PFSK-1 (cell line): ENCODE data around the gene NQO1.

ENCODE experiments used
- FOXP2 ChIP-seq: optimal IDR thresholded peaks from 2 replicates; pipeline ENCODE3; 2011; ENCODE audit warnings: borderline replicate concordance, control low read depth, inconsistent platforms; ENCODE audit not compliant: insufficient read depth; ENCODE audit errors: extremely low read length, extremely low read depth
- POLR2AphosphoS5 ChIP-seq: IDR thresholded peaks from 2 replicates; pipeline ENCODE4 v1.6.1; 2012; ENCODE audit warnings: low read depth, mild to moderate bottlenecking, control low read depth, low read length, moderate library complexity
- SIN3A ChIP-seq: IDR thresholded peaks from 2 replicates; pipeline ENCODE4 v1.6.1; 2012; ENCODE audit warnings: mild to moderate bottlenecking, low read length, moderate library complexity, borderline replicate concordance; ENCODE audit not compliant: insufficient read depth
- TAF1 ChIP-seq: IDR thresholded peaks from 2 replicates; pipeline ENCODE4 v1.6.1; 2012; ENCODE audit warnings: low read length, control low read depth, borderline replicate concordance; ENCODE audit not compliant: insufficient read depth
- TF ChIP-seq, protein P1 (sequence below), 2 experiments: IDR thresholded peaks; 2 replicates each; pipeline versions ENCODE4 v1.6.1 to v1.8.0; 2011 to 2012; ENCODE audit warnings: low read depth in 2 of 2, low read length in 2 of 2, control low read depth in 1 of 2, inconsistent platforms in 1 of 2, mild to moderate bottlenecking in 1 of 2, moderate library complexity in 1 of 2; ENCODE audit not compliant: insufficient read depth in 1 of 2

- no peak for TF ChIP-seq POLR2AphosphoS5
- no peak for TF ChIP-seq SIN3A
- no peak for TF ChIP-seq FOXP2
- TF ChIP-seq, protein P1, sequence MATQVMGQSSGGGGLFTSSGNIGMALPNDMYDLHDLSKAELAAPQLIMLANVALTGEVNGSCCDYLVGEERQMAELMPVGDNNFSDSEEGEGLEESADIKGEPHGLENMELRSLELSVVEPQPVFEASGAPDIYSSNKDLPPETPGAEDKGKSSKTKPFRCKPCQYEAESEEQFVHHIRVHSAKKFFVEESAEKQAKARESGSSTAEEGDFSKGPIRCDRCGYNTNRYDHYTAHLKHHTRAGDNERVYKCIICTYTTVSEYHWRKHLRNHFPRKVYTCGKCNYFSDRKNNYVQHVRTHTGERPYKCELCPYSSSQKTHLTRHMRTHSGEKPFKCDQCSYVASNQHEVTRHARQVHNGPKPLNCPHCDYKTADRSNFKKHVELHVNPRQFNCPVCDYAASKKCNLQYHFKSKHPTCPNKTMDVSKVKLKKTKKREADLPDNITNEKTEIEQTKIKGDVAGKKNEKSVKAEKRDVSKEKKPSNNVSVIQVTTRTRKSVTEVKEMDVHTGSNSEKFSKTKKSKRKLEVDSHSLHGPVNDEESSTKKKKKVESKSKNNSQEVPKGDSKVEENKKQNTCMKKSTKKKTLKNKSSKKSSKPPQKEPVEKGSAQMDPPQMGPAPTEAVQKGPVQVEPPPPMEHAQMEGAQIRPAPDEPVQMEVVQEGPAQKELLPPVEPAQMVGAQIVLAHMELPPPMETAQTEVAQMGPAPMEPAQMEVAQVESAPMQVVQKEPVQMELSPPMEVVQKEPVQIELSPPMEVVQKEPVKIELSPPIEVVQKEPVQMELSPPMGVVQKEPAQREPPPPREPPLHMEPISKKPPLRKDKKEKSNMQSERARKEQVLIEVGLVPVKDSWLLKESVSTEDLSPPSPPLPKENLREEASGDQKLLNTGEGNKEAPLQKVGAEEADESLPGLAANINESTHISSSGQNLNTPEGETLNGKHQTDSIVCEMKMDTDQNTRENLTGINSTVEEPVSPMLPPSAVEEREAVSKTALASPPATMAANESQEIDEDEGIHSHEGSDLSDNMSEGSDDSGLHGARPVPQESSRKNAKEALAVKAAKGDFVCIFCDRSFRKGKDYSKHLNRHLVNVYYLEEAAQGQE (IDR thresholded peaks at IDR 0.05; ENCODE audit: insufficient read depth in 1 of 2, low read depth in 2 of 2, low read length in 2 of 2): no peak
- no peak for TF ChIP-seq TAF1
Measured at GRCh38 chr16:69732101-69732500, 5.7 kb upstream of the NQO1 start.
